Upper lobe of left lung (tissue), 6 donors: ENCODE results near the gene ATG4B. TPM values are rescaled to one million over a fixed set of nuclear protein-coding genes. Genes with fewer than 3 reads are reported as not detected.

Experiments used
- ATAC-seq, 2 donors: fragments of 200-7000 bp; cut with Tn5 transposase; one replicate each; pipeline ENCODE4 v1.9.1; 2022; ENCODE audit warnings: mild to moderate bottlenecking in 2 of 2, moderate library complexity in 2 of 2; ENCODE audit not compliant: low FRiP score in 2 of 2
- DNase-seq, 2 donors: peaks; one replicate each; pipeline ENCODE4 v3.0.0-alpha.2; 2019 to 2020
- H3K27ac ChIP-seq, 4 donors: fragments of 200-600 bp; sonication (generic); one replicate each; pipeline ENCODE4 v1.5.1; 2016 to 2019
- H3K27me3 ChIP-seq, 4 donors: fragments of 200-600 bp; sonication (generic); one replicate each; pipeline ENCODE4 v1.5.1; 2017 to 2019
- H3K36me3 ChIP-seq, 4 donors: fragments of 200-600 bp; sonication (generic); one replicate each; pipeline ENCODE4 v1.5.1; 2016 to 2019
- H3K4me1 ChIP-seq, 4 donors: fragments of 200-600 bp; sonication (generic); one replicate each; pipeline ENCODE4 v1.5.1; 2018 to 2019
- H3K4me3 ChIP-seq, 4 donors: fragments of 200-600 bp; sonication (generic); one replicate each; pipeline ENCODE4 v1.5.1; 2017 to 2019; ENCODE audit warnings: mild to moderate bottlenecking in 2 of 4, moderate library complexity in 1 of 4
- H3K9me3 ChIP-seq, 4 donors: fragments of 200-600 bp; sonication (generic); one replicate each; pipeline ENCODE4 v1.5.1; 2018 to 2019
- CTCF ChIP-seq, 6 experiments: fragments of 450-650 bp in 4 of 6; fragments of 200-600 bp in 2 of 6; sonication (generic) in 2 of 6; IDR thresholded peaks; one replicate each; pipeline ENCODE4 v1.5.1; 2016 to 2019; ENCODE audit warnings: antibody characterized with exemption in 6 of 6
- EP300 ChIP-seq, 4 donors: sonication (generic); formaldehyde crosslinking; IDR thresholded peaks; one replicate each; pipeline ENCODE4 v1.5.1; 2017; ENCODE audit warnings: antibody characterized with exemption in 4 of 4, control low read depth in 2 of 4
- POLR2A ChIP-seq, 4 donors: fragments of 450-650 bp; IDR thresholded peaks; one replicate each; pipeline ENCODE4 v1.5.1; 2016 to 2017; ENCODE audit warnings: antibody characterized with exemption in 4 of 4, mild to moderate bottlenecking in 2 of 4
- POLR2AphosphoS5 ChIP-seq, 2 donors: sonication (generic); formaldehyde crosslinking; IDR thresholded peaks; one replicate each; pipeline ENCODE4 v1.5.1; 2017; ENCODE audit warnings: antibody characterized with exemption in 2 of 2
- WGBS, 2 donors: methylation state at CpG; one replicate each; pipeline ENCODE4 v1.1.5; 2017 to 2018; 5-methylcytosine and 5-hydroxymethylcytosine counted together
- total RNA-seq, 6 donors: library from RNA; depleted of rRNA in 4 of 6; stranded (reverse); fragments of >200 nt in 4 of 6; gene quantifications; one replicate each; pipeline versions ENCODE4 v1.1.0 to v1.2.1, GENCODE V29; 2016 to 2021
- donor health status: DM: no; HTN: no; CAD: no; lungs with moderate emphysema.
- donor health status: DM: no; HTN: yes; CAD: no; lungs with severe emphysema.

Gene ATG4B
- total RNA-seq, 6 donors from 2014 or later, result 53.1 to 213 (median 68.1) TPM

- Histone ChIP-seq H3K4me1 (peaks cover 0 to under 1% (median 0%) of the 10 kb centered on the region in 4 donors), H3K36me3 (peaks cover 25 to 89% (median 69%) of the 10 kb centered on the region in 4 donors), H3K9me3 (no peaks in the 10 kb centered on the region), H3K4me3 (no peak overlapping the region), H3K27me3 (no peaks in the 10 kb centered on the region), H3K27ac (no peak overlapping the region)
- DNase-seq (no peak), ATAC-seq (no peak)
- WGBS, 2 donors, result 92 to 94% methylated on average over 10 of the region's 10 CpGs
- no peak for TF ChIP-seq CTCF (IDR thresholded peaks at IDR 0.05)
Measured at GRCh38 chr2:241708879-241709278, 71.4 kb downstream of the ATG4B start.

- Histone ChIP-seq H3K36me3 (peaks cover 10 to 86% (median 64%) of the 10 kb centered on the region in 4 donors), H3K27me3 (no peaks in the 10 kb centered on the region), H3K4me1 (no peaks in the 10 kb centered on the region), H3K9me3 (peaks cover 0 to 6% (median 2%) of the 10 kb centered on the region in 4 donors), H3K27ac (no peak overlapping the region), H3K4me3 (no peak overlapping the region)
- no peak for DNase-seq
- 95 to 98% methylated on average over 15 to 16 of the region's 16 CpGs for WGBS, 2 donors
- TF ChIP-seq CTCF (IDR thresholded peaks at IDR 0.05) (no peak), EP300 (IDR thresholded peaks at IDR 0.05) (no peak), POLR2AphosphoS5 (IDR thresholded peaks at IDR 0.05) (no peak)
- ATAC-seq, result no peak
Measured at GRCh38 chr2:241719093-241719492, 81.6 kb downstream of the ATG4B start.

- DNase-seq, result no peak
Measured at GRCh38 chr2:241720099-241720498, 82.6 kb downstream of the ATG4B start.

GRCh38 chr2:241720560-241720959, 83.1 kb downstream of the ATG4B start:
- DNase-seq, result no peak

More at GRCh38 chr2:241720099-241720498, 82.6 kb downstream of the ATG4B start:
- H3K36me3 ChIP-seq, result peaks cover 10 to 84% (median 62%) of the 10 kb centered on the region in 4 donors
- H3K27ac ChIP-seq, result no peak overlapping the region
- TF ChIP-seq EP300 (IDR thresholded peaks at IDR 0.05) (no peak), POLR2A (IDR thresholded peaks at IDR 0.05) (no peak), CTCF (IDR thresholded peaks at IDR 0.05) (no peak), POLR2AphosphoS5 (IDR thresholded peaks at IDR 0.05) (no peak)
- H3K9me3 ChIP-seq, result peaks cover 0 to 6% (median 2%) of the 10 kb centered on the region in 4 donors
- ATAC-seq, result peak; percentile 11 to 23
- H3K4me1 ChIP-seq, result no peaks in the 10 kb centered on the region
- H3K27me3 ChIP-seq, result no peaks in the 10 kb centered on the region
- H3K4me3 ChIP-seq, result no peak overlapping the region
- 96 to 100% methylated on average over 7 to 11 of the region's 19 CpGs for WGBS, 2 donors

More at GRCh38 chr2:241720560-241720959, 83.1 kb downstream of the ATG4B start:
- Histone ChIP-seq H3K4me3 (no peak overlapping the region), H3K27ac (no peak overlapping the region), H3K9me3 (peaks cover 0 to 6% (median 2%) of the 10 kb centered on the region in 4 donors), H3K36me3 (peaks cover 10 to 80% (median 62%) of the 10 kb centered on the region in 4 donors), H3K4me1 (no peaks in the 10 kb centered on the region), H3K27me3 (no peaks in the 10 kb centered on the region)
- 89 to 100% methylated on average over 1 to 12 of the region's 15 CpGs for WGBS, 2 donors
- TF ChIP-seq POLR2AphosphoS5 (IDR thresholded peaks at IDR 0.05), result no peak
- TF ChIP-seq POLR2A (IDR thresholded peaks at IDR 0.05), result no peak
- no peak for TF ChIP-seq EP300 (IDR thresholded peaks at IDR 0.05)
- no peak for TF ChIP-seq CTCF (IDR thresholded peaks at IDR 0.05)
- ATAC-seq, result no peak
